Fibroblast of lung (primary cell): Measurements from ENCODE around the gene PPAN.

Experiments used
- CTCF ChIP-seq, 2 donors: IDR thresholded peaks in 1 of 2; conservative IDR thresholded peaks in 1 of 2; 1 replicate in 1 of 2; 2 replicates in 1 of 2; pipeline ENCODE4 v1.5.1; 2011 to 2012; ENCODE audit warnings: low read length in 2 of 2, control low read depth in 1 of 2, inconsistent platforms in 1 of 2, low read depth in 1 of 2, mild to moderate bottlenecking in 1 of 2
- EZH2 ChIP-seq: IDR thresholded peaks from 2 replicates; pipeline ENCODE4 v1.5.1; 2012; ENCODE audit warnings: low read length, control low read depth, mild to moderate bottlenecking; ENCODE audit errors: missing control alignments

DNA sequence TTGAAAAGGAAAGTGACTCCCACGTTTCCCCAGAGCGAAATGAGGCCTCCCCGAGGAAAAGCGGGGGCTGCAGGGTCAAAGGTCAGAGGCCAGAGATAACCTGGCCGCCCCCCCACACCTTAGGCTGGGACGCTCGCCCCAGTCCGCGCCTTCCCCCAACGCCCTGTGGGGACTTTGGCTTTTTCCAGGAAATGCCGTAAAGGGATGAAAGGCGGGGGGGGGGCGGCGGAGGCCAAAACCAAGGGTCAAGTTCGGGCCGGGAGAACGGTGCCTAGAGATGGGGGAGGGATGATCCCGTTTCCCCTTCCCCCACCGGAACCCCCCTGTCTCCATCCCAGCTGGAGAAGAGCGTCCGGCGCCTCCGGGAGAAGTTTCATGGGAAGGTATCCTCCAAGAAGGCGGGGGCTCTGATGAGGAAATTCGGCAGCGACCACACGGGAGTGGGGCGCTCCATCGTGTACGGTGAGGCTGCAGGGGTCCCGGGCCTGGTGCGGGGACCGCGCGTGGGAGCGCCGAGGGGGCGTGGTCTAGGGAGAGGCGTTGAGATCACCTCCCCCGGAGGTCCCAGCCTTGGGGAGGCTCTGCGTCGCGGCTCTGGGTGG lies 19.5 kb upstream of the PPAN start:
- TF ChIP-seq CTCF (conservative IDR thresholded peaks at IDR 0.05 in 1 of 2, IDR thresholded peaks at IDR 0.05 in 1 of 2; ENCODE audit: low read depth in 1 of 2, low read length in 2 of 2) (no peak), EZH2 (no peak)
